Measurements from ENCODE around the gene EDARADD. TPM values are rescaled to one million over a fixed set of nuclear protein-coding genes. Genes with fewer than 3 reads are reported as not detected.

EDARADD gene
- total and polyA plus RNA-seq, 4 donors: 0.13 to 0.67 (median 0.26) TPM

DNA sequence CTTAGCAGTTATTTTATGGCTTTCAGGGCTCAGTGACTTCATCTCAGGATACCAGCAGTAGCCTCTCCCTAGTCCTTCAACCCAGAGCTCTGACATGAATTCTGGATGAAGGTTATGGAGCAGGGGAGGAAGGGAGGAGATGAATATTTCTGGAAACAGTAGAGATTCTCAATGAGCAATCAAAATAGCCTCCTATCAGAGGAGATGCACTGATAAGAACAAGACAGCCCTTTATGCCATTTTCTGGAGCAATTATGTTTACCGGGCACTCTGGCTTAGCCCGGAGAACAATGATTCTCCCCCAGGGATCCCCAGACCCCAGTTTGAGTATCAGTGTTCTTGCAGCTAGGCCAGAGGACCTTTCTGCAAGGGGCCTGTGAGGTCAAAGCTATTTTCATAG lies 37.9 kb upstream of the EDARADD start:
- Histone ChIP-seq H3K4me1 (ENCODE audit: control insufficient read depth in 4 of 4, insufficient read depth in 4 of 4, low read length in 3 of 4) (no peaks in the 10 kb centered on the region), H3K9ac (ENCODE audit: low read depth in 1 of 2, low read length in 2 of 2) (no peak overlapping the region), H3K27me3 (ENCODE audit: control insufficient read depth in 4 of 4, insufficient read depth in 4 of 4, low read length in 3 of 4) (no peaks in the 10 kb centered on the region), H3K9me3 (ENCODE audit: control insufficient read depth in 4 of 4, low read length in 3 of 4) (no peaks in the 10 kb centered on the region), H3K27ac (ENCODE audit: low read depth in 1 of 2, low read length in 2 of 2) (no peak overlapping the region), H3K36me3 (ENCODE audit: control insufficient read depth in 4 of 4, insufficient read depth in 3 of 4, low read depth in 1 of 4, low read length in 3 of 4) (no peaks in the 10 kb centered on the region), H3K4me3 (ENCODE audit: low read depth in 1 of 3, low read length in 3 of 3) (no peak overlapping the region)
- no peak for DNase-seq (ENCODE audit: low spot score)
- TF ChIP-seq HNF4G (IDR thresholded peaks at IDR 0.05) (no peak), GABPA (IDR thresholded peaks at IDR 0.05 in 1 of 2, conservative IDR thresholded peaks at IDR 0.05 in 1 of 2) (no peak), FOXA2 (IDR thresholded peaks at IDR 0.05) (no peak), RXRA (IDR thresholded peaks at IDR 0.05) (no peak), SP1 (IDR thresholded peaks at IDR 0.05) (no peak), NR2F2 (IDR thresholded peaks at IDR 0.05) (no peak), HNF4A (conservative IDR thresholded peaks at IDR 0.05) (no peak), TAF1 (conservative IDR thresholded peaks at IDR 0.05) (no peak), RAD21 (IDR thresholded peaks at IDR 0.05) (no peak), EGR1 (IDR thresholded peaks at IDR 0.05; ENCODE audit: low read depth in 2 of 2) (no peak), YY1 (IDR thresholded peaks at IDR 0.05) (no peak)
- 92% methylated on average over 2 of the region's 2 CpGs for WGBS

DNA sequence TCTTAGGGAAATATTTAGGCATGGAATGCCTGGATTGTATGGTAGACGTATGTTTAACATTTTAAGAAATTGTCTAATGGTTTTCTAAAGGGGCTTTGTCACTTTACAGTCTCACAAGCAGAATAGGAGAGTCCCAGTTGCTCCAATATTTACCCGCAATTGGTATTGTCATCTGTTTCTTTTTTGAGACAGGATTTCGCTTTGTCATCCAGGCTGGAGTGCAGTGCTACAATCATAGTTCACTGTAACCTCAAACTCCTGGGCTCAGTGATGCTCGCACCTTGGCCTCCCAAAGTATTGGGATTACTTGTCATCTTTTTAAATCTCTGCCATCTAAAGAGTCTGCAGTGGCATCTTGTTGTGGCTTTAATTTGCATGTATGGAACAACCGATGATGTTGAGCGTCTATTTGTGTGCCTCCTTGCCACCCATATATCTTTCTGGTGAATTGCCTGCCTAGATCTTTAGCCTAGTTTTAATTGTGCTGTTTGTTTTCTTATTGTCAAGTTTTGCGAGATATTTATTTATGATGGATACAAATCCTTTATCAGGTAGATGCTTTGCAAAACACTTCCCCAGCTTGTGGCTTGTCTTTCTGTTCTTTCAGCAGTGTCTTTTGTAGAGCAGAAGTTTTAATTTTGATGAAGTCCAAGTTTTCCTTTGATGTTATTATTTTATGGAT lies 32.0 kb upstream of the EDARADD start:
- no peak for DNase-seq (ENCODE audit: low spot score)
- Histone ChIP-seq H3K27me3 (ENCODE audit: control insufficient read depth in 4 of 4, insufficient read depth in 4 of 4, low read length in 3 of 4) (no peaks in the 10 kb centered on the region), H3K27ac (ENCODE audit: low read depth in 1 of 2, low read length in 2 of 2) (no peak overlapping the region), H3K36me3 (ENCODE audit: control insufficient read depth in 4 of 4, insufficient read depth in 3 of 4, low read depth in 1 of 4, low read length in 3 of 4) (no peaks in the 10 kb centered on the region), H3K9ac (ENCODE audit: low read depth in 1 of 2, low read length in 2 of 2) (no peak overlapping the region), H3K9me3 (ENCODE audit: control insufficient read depth in 4 of 4, low read length in 3 of 4) (no peaks in the 10 kb centered on the region), H3K4me1 (ENCODE audit: control insufficient read depth in 4 of 4, insufficient read depth in 4 of 4, low read length in 3 of 4) (no peaks in the 10 kb centered on the region), H3K4me3 (ENCODE audit: low read depth in 1 of 3, low read length in 3 of 3) (no peak overlapping the region)
- TF ChIP-seq JUND (IDR thresholded peaks at IDR 0.05) (no peak), NR2F2 (IDR thresholded peaks at IDR 0.05) (no peak), EGR1 (IDR thresholded peaks at IDR 0.05; ENCODE audit: low read depth in 2 of 2) (no peak), FOXA2 (IDR thresholded peaks at IDR 0.05) (no peak), GABPA (IDR thresholded peaks at IDR 0.05 in 1 of 2, conservative IDR thresholded peaks at IDR 0.05 in 1 of 2) (no peak), RXRA (IDR thresholded peaks at IDR 0.05) (no peak), TAF1 (conservative IDR thresholded peaks at IDR 0.05) (no peak), FOXA1 (IDR thresholded peaks at IDR 0.05) (no peak), HNF4A (conservative IDR thresholded peaks at IDR 0.05) (no peak), RAD21 (IDR thresholded peaks at IDR 0.05) (no peak), HNF4G (IDR thresholded peaks at IDR 0.05) (no peak), SP1 (IDR thresholded peaks at IDR 0.05) (no peak), YY1 (IDR thresholded peaks at IDR 0.05) (no peak)
- TF ChIP-seq, protein P1, sequence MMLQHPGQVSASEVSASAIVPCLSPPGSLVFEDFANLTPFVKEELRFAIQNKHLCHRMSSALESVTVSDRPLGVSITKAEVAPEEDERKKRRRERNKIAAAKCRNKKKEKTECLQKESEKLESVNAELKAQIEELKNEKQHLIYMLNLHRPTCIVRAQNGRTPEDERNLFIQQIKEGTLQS (IDR thresholded peaks at IDR 0.05): no peak
- TF ChIP-seq, protein P2, sequence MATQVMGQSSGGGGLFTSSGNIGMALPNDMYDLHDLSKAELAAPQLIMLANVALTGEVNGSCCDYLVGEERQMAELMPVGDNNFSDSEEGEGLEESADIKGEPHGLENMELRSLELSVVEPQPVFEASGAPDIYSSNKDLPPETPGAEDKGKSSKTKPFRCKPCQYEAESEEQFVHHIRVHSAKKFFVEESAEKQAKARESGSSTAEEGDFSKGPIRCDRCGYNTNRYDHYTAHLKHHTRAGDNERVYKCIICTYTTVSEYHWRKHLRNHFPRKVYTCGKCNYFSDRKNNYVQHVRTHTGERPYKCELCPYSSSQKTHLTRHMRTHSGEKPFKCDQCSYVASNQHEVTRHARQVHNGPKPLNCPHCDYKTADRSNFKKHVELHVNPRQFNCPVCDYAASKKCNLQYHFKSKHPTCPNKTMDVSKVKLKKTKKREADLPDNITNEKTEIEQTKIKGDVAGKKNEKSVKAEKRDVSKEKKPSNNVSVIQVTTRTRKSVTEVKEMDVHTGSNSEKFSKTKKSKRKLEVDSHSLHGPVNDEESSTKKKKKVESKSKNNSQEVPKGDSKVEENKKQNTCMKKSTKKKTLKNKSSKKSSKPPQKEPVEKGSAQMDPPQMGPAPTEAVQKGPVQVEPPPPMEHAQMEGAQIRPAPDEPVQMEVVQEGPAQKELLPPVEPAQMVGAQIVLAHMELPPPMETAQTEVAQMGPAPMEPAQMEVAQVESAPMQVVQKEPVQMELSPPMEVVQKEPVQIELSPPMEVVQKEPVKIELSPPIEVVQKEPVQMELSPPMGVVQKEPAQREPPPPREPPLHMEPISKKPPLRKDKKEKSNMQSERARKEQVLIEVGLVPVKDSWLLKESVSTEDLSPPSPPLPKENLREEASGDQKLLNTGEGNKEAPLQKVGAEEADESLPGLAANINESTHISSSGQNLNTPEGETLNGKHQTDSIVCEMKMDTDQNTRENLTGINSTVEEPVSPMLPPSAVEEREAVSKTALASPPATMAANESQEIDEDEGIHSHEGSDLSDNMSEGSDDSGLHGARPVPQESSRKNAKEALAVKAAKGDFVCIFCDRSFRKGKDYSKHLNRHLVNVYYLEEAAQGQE (IDR thresholded peaks at IDR 0.05): no peak
- TF ChIP-seq, protein P3, sequence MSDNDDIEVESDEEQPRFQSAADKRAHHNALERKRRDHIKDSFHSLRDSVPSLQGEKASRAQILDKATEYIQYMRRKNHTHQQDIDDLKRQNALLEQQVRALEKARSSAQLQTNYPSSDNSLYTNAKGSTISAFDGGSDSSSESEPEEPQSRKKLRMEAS (IDR thresholded peaks at IDR 0.05): no peak
- TF ChIP-seq, protein P4, sequence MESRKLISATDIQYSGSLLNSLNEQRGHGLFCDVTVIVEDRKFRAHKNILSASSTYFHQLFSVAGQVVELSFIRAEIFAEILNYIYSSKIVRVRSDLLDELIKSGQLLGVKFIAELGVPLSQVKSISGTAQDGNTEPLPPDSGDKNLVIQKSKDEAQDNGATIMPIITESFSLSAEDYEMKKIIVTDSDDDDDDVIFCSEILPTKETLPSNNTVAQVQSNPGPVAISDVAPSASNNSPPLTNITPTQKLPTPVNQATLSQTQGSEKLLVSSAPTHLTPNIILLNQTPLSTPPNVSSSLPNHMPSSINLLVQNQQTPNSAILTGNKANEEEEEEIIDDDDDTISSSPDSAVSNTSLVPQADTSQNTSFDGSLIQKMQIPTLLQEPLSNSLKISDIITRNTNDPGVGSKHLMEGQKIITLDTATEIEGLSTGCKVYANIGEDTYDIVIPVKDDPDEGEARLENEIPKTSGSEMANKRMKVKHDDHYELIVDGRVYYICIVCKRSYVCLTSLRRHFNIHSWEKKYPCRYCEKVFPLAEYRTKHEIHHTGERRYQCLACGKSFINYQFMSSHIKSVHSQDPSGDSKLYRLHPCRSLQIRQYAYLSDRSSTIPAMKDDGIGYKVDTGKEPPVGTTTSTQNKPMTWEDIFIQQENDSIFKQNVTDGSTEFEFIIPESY (IDR thresholded peaks at IDR 0.05): no peak
- WGBS: 93% methylated on average over 7 of the region's 7 CpGs

Measured in liver (tissue), 9 donors.